Panc1 (cell line): ENCODE results near the gene KCNB1. TPM values are rescaled to one million over a fixed set of nuclear protein-coding genes. Genes with fewer than 3 reads are reported as not detected.

Experiments
- ATAC-seq: fragments of 200-7000 bp; cut with Tn5 transposase; 2 replicates; pipeline ENCODE4 v1.9.1; 2020; ENCODE audit warnings: mild to moderate bottlenecking, moderate library complexity
- BruUV-seq: library from RNA; stranded (reverse); fragments of 400-500 nt; replicated peaks from 2 replicates; lab custom pipeline; 2021; lab: Mats Ljungman, UMichigan
- CTCF ChIA-PET: fragments of 300-600 bp; sonication (Branson Sonifier 250); formaldehyde crosslinking; loops from one replicate; lab custom pipeline; 2022; ENCODE audit warnings: antibody characterized with exemption; lab: Charles Lee
- POLR2A ChIA-PET: fragments of 300-600 bp; sonication (Branson Sonifier 250); formaldehyde crosslinking; loops from one replicate; lab custom pipeline; 2022; ENCODE audit warnings: antibody characterized with exemption; lab: Charles Lee
- DNase-seq: peaks from one replicate; pipeline ENCODE4 v3.0.0-alpha.2; 2010; ENCODE audit warnings: low read depth, low spot score
- H3K27ac ChIP-seq: 2 replicates; pipeline ENCODE4 v1.5.1; 2011; ENCODE audit warnings: mild to moderate bottlenecking, low read length, inconsistent platforms
- H3K27me3 ChIP-seq: fragments of 200-500 bp; sonication (Bioruptor generic); 2 replicates; pipeline ENCODE4 v1.6.0; 2014; ENCODE audit warnings: low read length, inconsistent platforms; ENCODE audit not compliant: control insufficient read depth, insufficient read depth
- H3K36me3 ChIP-seq: fragments of 200-500 bp; sonication (Bioruptor generic); 2 replicates; pipeline ENCODE4 v1.5.1; 2014; ENCODE audit warnings: inconsistent platforms, mild to moderate bottlenecking, low read length, moderate library complexity; ENCODE audit not compliant: control insufficient read depth, insufficient read depth
- H3K4me1 ChIP-seq: 2 replicates; pipeline ENCODE4 v1.5.1; 2011; ENCODE audit warnings: inconsistent platforms, mild to moderate bottlenecking, low read length, moderate library complexity; ENCODE audit not compliant: control insufficient read depth, insufficient read depth
- H3K4me3 ChIP-seq, 2 experiments: 2 replicates each; pipeline ENCODE4 v1.5.1; 2011 to 2012; ENCODE audit warnings: low read depth in 2 of 2, low read length in 2 of 2, mild to moderate bottlenecking in 2 of 2, inconsistent platforms in 1 of 2, moderate library complexity in 1 of 2
- H3K9me3 ChIP-seq: fragments of 200-500 bp; sonication (Bioruptor generic); 2 replicates; pipeline ENCODE4 v1.5.1; 2014; ENCODE audit warnings: low read depth, mild to moderate bottlenecking, inconsistent platforms, low read length, moderate library complexity; ENCODE audit not compliant: control insufficient read depth, insufficient read depth
- CTCF ChIP-seq: fragments of 450-650 bp; IDR thresholded peaks from 2 replicates; pipeline ENCODE4 v1.5.1; 2017; ENCODE audit warnings: mild to moderate bottlenecking
- POLR2AphosphoS5 ChIP-seq: IDR thresholded peaks from 2 replicates; pipeline ENCODE4 v1.6.1; 2012; ENCODE audit warnings: mild to moderate bottlenecking, low read depth, low read length, moderate library complexity
- REST ChIP-seq, 2 experiments: IDR thresholded peaks; 2 replicates each; pipeline ENCODE4 v1.6.1; 2011 to 2012; ENCODE audit warnings: low read depth in 2 of 2, control low read depth in 1 of 2, low read length in 1 of 2, mild to moderate bottlenecking in 1 of 2, moderate library complexity in 1 of 2; ENCODE audit not compliant: insufficient read depth in 1 of 2
- SIN3A ChIP-seq: IDR thresholded peaks from 2 replicates; pipeline ENCODE4 v1.6.1; 2012; ENCODE audit warnings: low read depth, mild to moderate bottlenecking, low read length, moderate library complexity, borderline replicate concordance; ENCODE audit not compliant: insufficient read depth
- TCF7L2 ChIP-seq: IDR thresholded peaks from 2 replicates; pipeline ENCODE4 v1.6.1; 2011; ENCODE audit warnings: mild to moderate bottlenecking, low read depth, low read length, inconsistent platforms
- in situ Hi-C: cut with HindIII; loops from 2 replicates; pipeline ENCODE4 v1.10.0; 2016; ENCODE audit warnings: low sequenced_read_pairs, low pct_unique_long_range_greater_than_20kb
- intact Hi-C: fragments of 100-400 bp; cut with micrococcal nuclease; formaldehyde crosslinking; loops from one replicate; pipeline ENCODE4 v1.10.0; 2022; ENCODE audit not compliant: unreplicated experiment
- total RNA-seq: library from RNA; stranded (reverse); gene quantifications from one replicate; pipeline ENCODE4 v1.2.1, GENCODE V29; 2021; ENCODE audit not compliant: unreplicated experiment

Gene KCNB1
- total RNA-seq, 1 experiment from 2014 or later: 11.1 TPM

GRCh38 chr20:49330701-49331615 is 151.5 kb downstream of the KCNB1 start:
- ATAC-seq (no peak), DNase-seq (no peak)
- Histone ChIP-seq H3K36me3 (no peaks in the 10 kb centered on the region), H3K4me1 (peaks cover 14% of the 10 kb centered on the region), H3K9me3 (no peaks in the 10 kb centered on the region), H3K4me3 (no peak overlapping the region), H3K27ac (no peak overlapping the region), H3K27me3 (peaks cover 7% of the 10 kb centered on the region)
- CTCF ChIA-PET: interaction anchor here (0.6 to 1.7 kb wide), 3 partner anchors 154 to 207 kb away, joined by 3 to 14 read pairs (median 3); no protein-coding TSS in a partner anchor
- BruUV-seq: no TSS peak
- intact Hi-C loops (loop anchor here (10.0 kb wide), 1 partner anchor 274 kb away; no protein-coding TSS in a partner anchor), in situ Hi-C loops (no loop called here)
- POLR2A ChIA-PET: no interaction called here
- TF ChIP-seq REST (IDR thresholded peaks at IDR 0.05; ENCODE audit: insufficient read depth in 1 of 2, low read depth in 2 of 2, low read length in 1 of 2) (no peak), SIN3A (no peak), TCF7L2 (no peak), POLR2AphosphoS5 (no peak), CTCF (no peak)

GRCh38 chr20:49328790-49329189 is 153.7 kb downstream of the KCNB1 start:
- Histone ChIP-seq H3K27ac (no peak overlapping the region), H3K9me3 (no peaks in the 10 kb centered on the region), H3K4me3 (no peak overlapping the region), H3K4me1 (no peaks in the 10 kb centered on the region), H3K36me3 (no peaks in the 10 kb centered on the region), H3K27me3 (peaks cover 11% of the 10 kb centered on the region)
- CTCF ChIA-PET: no interaction called here
- DNase-seq (no peak), ATAC-seq (no peak)
- in situ Hi-C loops (no loop called here), intact Hi-C loops (no loop called here)
- TF ChIP-seq TCF7L2: no peak
- no peak for TF ChIP-seq POLR2AphosphoS5
- no peak for TF ChIP-seq CTCF
- no peak for TF ChIP-seq REST (IDR thresholded peaks at IDR 0.05; ENCODE audit: insufficient read depth in 1 of 2, low read depth in 2 of 2, low read length in 1 of 2)
- POLR2A ChIA-PET: no interaction called here
- BruUV-seq: no TSS peak
